H1 (cell line): Measurements from ENCODE around the gene GADD45A.
A peak's percentile ranks its signal among the peaks of the same experiment; 100 is the strongest.

Source experiments
- ASH2L ChIP-seq: fragments of 200-600, 300-600 bp; sonication (generic); IDR thresholded peaks from one replicate; pipeline ENCODE4 v1.7.1; 2017; ENCODE audit warnings: low read length
- ATF3 ChIP-seq: IDR thresholded peaks from 2 replicates; pipeline ENCODE4 v1.6.1; 2011; ENCODE audit warnings: low read depth, mild to moderate bottlenecking, low read length; ENCODE audit not compliant: insufficient read depth
- CTCF ChIP-seq, 3 experiments: IDR thresholded peaks; 1 replicate in 2 of 3; 2 replicates in 1 of 3; pipeline versions ENCODE4 v1.5.1 to v1.6.1; 2011; ENCODE audit warnings: low read length in 3 of 3, mild to moderate bottlenecking in 3 of 3, inconsistent platforms in 2 of 3, low read depth in 1 of 3, moderate library complexity in 1 of 3; ENCODE audit not compliant: insufficient read depth in 1 of 3; ENCODE audit errors: control extremely low read depth in 1 of 3
- GABPA ChIP-seq: IDR thresholded peaks from 2 replicates; pipeline ENCODE4 v1.6.1; 2011; ENCODE audit warnings: mild to moderate bottlenecking, low read length, moderate library complexity, borderline replicate concordance; ENCODE audit not compliant: insufficient read depth
- NRF1 ChIP-seq: IDR thresholded peaks from 2 replicates; pipeline ENCODE4 v1.6.1; 2011; ENCODE audit warnings: mild to moderate bottlenecking, low read depth, low read length, improper control_type of control experiment
- POLR2A ChIP-seq, 2 experiments: IDR thresholded peaks; 1 replicate in 1 of 2; 2 replicates in 1 of 2; pipeline ENCODE4 v1.6.1; 2011; ENCODE audit warnings: low read depth in 2 of 2, low read length in 2 of 2, mild to moderate bottlenecking in 2 of 2; ENCODE audit errors: control extremely low read depth in 1 of 2

GRCh38 chr1:67685067-67685557 lies at the start of gene GADD45A:
- no peak for TF ChIP-seq CTCF (IDR thresholded peaks at IDR 0.05; ENCODE audit: control extremely low read depth in 1 of 3, insufficient read depth in 1 of 3, low read depth in 1 of 3, low read length in 3 of 3)
- no peak for TF ChIP-seq ASH2L
- peak; percentile 96 to 98 for TF ChIP-seq POLR2A (IDR thresholded peaks at IDR 0.05; ENCODE audit: control extremely low read depth in 1 of 2, low read depth in 2 of 2, low read length in 2 of 2)
- no peak for TF ChIP-seq NRF1
- no peak for TF ChIP-seq ATF3
- TF ChIP-seq GABPA: no peak
